Lower leg skin (tissue), 4 donors: ENCODE data around the gene STXBP1. TPM values are rescaled to one million over a fixed set of nuclear protein-coding genes. Genes with fewer than 3 reads are reported as not detected.

ENCODE experiments used
- DNase-seq, 2 donors: peaks; one replicate each; pipeline ENCODE4 v3.0.0-alpha.2; 2019; ENCODE audit warnings: low spot score in 2 of 2
- H3K4me3 ChIP-seq: fragments of 200-600 bp; sonication (generic); 2 replicates; pipeline ENCODE4 v1.5.1; 2017; ENCODE audit warnings: mild to moderate bottlenecking, low read depth; ENCODE audit not compliant: poor library complexity, severe bottlenecking
- POLR2A ChIP-seq, 2 donors: fragments of 450-650 bp; IDR thresholded peaks; one replicate each; pipeline ENCODE4 v1.6.1; 2016 to 2017; ENCODE audit warnings: antibody characterized with exemption in 2 of 2, mild to moderate bottlenecking in 1 of 2, moderate library complexity in 1 of 2
- WGBS, 2 donors: methylation state at CpG; one replicate each; pipeline ENCODE4 v1.1.5; 2018; 5-methylcytosine and 5-hydroxymethylcytosine counted together
- intact Hi-C: fragments of 100-400 bp; cut with DNase I; formaldehyde crosslinking; loops from one replicate; pipeline ENCODE4 v1.15.0; 2023; ENCODE audit warnings: low total_unique reads
- total RNA-seq, 4 donors: library from RNA; depleted of rRNA; stranded (reverse); fragments of >200 nt; gene quantifications; one replicate each; pipeline ENCODE4 v1.1.0, GENCODE V29; 2016
- TF ChIP-seq, protein P1 (sequence below), 3 donors: fragments of 450-650 bp; IDR thresholded peaks; one replicate each; pipeline ENCODE4 v1.5.1; 2016; ENCODE audit warnings: antibody characterized with exemption in 3 of 3, mild to moderate bottlenecking in 3 of 3, moderate library complexity in 2 of 3

STXBP1 gene
- total RNA-seq, 4 donors from 2014 or later, result 17.4 to 66.8 (median 30.5) TPM

- TF ChIP-seq, protein P1, sequence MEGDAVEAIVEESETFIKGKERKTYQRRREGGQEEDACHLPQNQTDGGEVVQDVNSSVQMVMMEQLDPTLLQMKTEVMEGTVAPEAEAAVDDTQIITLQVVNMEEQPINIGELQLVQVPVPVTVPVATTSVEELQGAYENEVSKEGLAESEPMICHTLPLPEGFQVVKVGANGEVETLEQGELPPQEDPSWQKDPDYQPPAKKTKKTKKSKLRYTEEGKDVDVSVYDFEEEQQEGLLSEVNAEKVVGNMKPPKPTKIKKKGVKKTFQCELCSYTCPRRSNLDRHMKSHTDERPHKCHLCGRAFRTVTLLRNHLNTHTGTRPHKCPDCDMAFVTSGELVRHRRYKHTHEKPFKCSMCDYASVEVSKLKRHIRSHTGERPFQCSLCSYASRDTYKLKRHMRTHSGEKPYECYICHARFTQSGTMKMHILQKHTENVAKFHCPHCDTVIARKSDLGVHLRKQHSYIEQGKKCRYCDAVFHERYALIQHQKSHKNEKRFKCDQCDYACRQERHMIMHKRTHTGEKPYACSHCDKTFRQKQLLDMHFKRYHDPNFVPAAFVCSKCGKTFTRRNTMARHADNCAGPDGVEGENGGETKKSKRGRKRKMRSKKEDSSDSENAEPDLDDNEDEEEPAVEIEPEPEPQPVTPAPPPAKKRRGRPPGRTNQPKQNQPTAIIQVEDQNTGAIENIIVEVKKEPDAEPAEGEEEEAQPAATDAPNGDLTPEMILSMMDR (IDR thresholded peaks at IDR 0.05), result no peak
- no peak for TF ChIP-seq POLR2A (IDR thresholded peaks at IDR 0.05)
- intact Hi-C loops, result loop anchor here (5.0 kb wide), 1 partner anchor 227 kb away; no protein-coding TSS in a partner anchor
- DNase-seq, result no peak
- 88 to 89% methylated on average over 16 to 18 of the region's 18 CpGs for WGBS, 2 donors
- H3K4me3 ChIP-seq, result no peak overlapping the region
These were observed 117.6 kb downstream of the STXBP1 start for GRCh38 chr9:127729522-127730256.

- no peak overlapping the region for H3K4me3 ChIP-seq
- no peak for TF ChIP-seq POLR2A (IDR thresholded peaks at IDR 0.05)
- TF ChIP-seq, protein P1 (IDR thresholded peaks at IDR 0.05), result no peak
- intact Hi-C loops, result loop anchor here (5.0 kb wide), 1 partner anchor 228 kb away; no protein-coding TSS in a partner anchor
- 87 to 92% methylated on average over 6 to 9 of the region's 9 CpGs for WGBS, 2 donors
- no peak for DNase-seq
These were observed 118.2 kb downstream of the STXBP1 start for GRCh38 chr9:127730262-127730661.

DNA sequence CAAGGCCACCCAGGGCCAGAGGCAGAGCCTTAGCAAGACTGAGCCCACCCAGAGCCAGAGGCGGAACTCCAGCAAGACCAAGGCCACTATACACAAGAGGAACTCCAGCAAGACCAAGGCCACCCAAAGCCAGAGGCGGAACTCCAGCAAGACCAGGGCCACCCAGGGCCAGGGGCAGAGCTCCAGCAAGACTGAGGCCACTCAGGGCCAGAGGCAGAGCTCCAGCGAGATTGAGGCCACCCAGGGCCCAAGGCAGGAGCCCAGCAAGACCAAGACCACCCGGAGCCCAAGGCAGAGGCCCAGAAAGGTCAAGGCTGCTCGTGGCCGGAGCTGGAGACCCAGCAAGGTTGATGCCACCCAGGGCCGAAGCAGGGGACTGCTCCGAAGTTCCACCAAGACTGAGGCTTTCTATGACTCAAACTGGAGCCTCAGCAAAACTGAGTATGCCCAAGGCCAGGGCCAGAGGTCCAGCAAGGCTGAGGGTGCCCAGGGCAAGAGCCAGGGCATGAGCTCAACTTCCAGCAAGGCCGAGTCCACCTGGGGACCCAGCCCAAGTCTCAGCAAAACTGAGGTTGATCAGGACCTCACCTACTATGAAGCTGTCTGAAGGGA, 118.8 kb downstream of the STXBP1 start:
- WGBS, 2 donors, result 75 to 92% methylated on average over 6 to 8 of the region's 9 CpGs
- no peak for DNase-seq
- TF ChIP-seq, protein P1 (IDR thresholded peaks at IDR 0.05), result no peak
- TF ChIP-seq POLR2A (IDR thresholded peaks at IDR 0.05), result no peak
- intact Hi-C loops, result loop anchor here (5.0 kb wide), 1 partner anchor 229 kb away; no protein-coding TSS in a partner anchor
- no peak overlapping the region for H3K4me3 ChIP-seq

GRCh38 chr9:127731938-127732337, 119.9 kb downstream of the STXBP1 start:
- WGBS, 2 donors, result 78 to 93% methylated on average over 15 to 16 of the region's 16 CpGs
- intact Hi-C loops, result loop anchor here (2.0 to 5.0 kb wide), 2 partner anchors 141 to 230 kb away; no protein-coding TSS in a partner anchor
- no peak overlapping the region for H3K4me3 ChIP-seq
- no peak for DNase-seq
- TF ChIP-seq POLR2A (IDR thresholded peaks at IDR 0.05), result no peak
- TF ChIP-seq, protein P1 (IDR thresholded peaks at IDR 0.05), result no peak

- 89 to 95% methylated on average over 12 to 21 of the region's 21 CpGs for WGBS, 2 donors
- DNase-seq, result no peak
- H3K4me3 ChIP-seq, result no peak overlapping the region
- intact Hi-C loops, result loop anchor here (2.0 to 5.0 kb wide), 2 partner anchors 142 to 230 kb away; no protein-coding TSS in a partner anchor
- TF ChIP-seq, protein P1 (IDR thresholded peaks at IDR 0.05), result no peak
- no peak for TF ChIP-seq POLR2A (IDR thresholded peaks at IDR 0.05)
These were observed 120.4 kb downstream of the STXBP1 start for GRCh38 chr9:127732444-127732843.
